ENCODE results near the gene AIM2.

Gene AIM2

DNA sequence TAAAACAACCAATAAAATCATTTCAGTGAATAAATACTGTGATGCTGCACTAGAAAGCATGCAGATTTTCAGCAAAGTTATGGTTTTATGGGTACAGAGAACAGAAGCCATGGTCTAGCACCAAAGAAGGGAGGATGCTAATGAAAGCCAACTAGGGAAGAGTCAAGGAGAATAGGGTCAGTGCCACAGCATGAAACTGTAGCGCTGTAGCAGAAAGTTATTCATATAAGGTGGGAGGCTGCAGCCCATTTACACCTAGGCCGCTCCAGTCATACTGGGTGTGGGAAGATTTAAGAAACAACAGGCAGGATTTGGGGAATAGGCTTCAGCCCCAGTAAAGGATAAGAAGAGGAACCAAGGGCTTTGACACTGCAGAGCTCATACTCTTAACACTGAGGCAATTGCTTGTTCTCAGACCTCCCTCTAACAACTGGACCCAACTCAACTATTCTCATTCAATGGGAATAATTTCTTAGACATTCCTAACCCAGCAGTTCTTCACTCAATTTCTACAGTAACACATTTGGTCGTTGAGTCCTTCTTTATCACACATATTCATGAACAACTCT is 62.5 kb downstream of the AIM2 start:
- peak in 1 of 2 experiments; percentile 35 for DNase-seq

DNA sequence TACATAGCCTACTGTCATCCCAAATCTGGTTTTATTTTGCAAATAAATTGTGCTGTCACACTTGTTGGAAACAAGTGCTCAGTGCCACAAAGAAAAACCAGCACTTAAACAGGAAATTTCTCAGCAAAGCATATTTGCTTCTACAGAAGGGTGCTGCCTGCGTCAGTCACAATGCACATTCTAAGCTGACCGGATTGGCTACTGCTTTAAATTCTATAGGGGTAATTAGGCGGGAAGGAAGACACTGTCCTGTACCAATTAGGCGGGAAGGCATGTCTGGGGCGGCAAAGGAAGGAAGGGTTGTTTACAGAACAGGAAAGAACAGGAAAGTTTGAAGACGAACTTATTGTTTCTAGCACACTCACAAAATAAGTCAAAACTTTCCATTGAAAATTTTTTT is 64.1 kb downstream of the AIM2 start:
- DNase-seq: peak; percentile 62 to 73

All from activated CD4-positive, alpha-beta T cell treated with anti-CD3 and anti-CD28 coated beads, Interleukin-2, amount 50 U/mL, for 48 hours (primary cell).